OCI-LY3 (cell line): Measurements from ENCODE around the gene EHHADH.

Source experiments
- H2AFZ ChIP-seq: fragments of 200-600, 300-600 bp; shearing (Covaris generic); 2 replicates; pipeline ENCODE4 v1.6.0; 2014; ENCODE audit warnings: antibody characterized with exemption, low read depth, low read length
- H3K27ac ChIP-seq: fragments of 200-600, 300-600 bp; sonication (generic); 2 replicates; pipeline ENCODE4 v1.5.1; 2014; ENCODE audit warnings: mild to moderate bottlenecking, low read length, moderate library complexity, mixed read lengths
- H3K27me3 ChIP-seq: fragments of 200-600, 300-600 bp; sonication (generic); 2 replicates; pipeline ENCODE4 v1.6.1; 2014; ENCODE audit warnings: low read depth, low read length, mixed read lengths
- H3K36me3 ChIP-seq: fragments of 200-600, 300-600 bp; sonication (generic); replicated peaks from 2 replicates; pipeline ENCODE3; 2014; ENCODE audit warnings: low read depth, low read length, mixed read lengths
- H3K4me1 ChIP-seq: fragments of 300-600, 200-600 bp; sonication (generic); 2 replicates; pipeline ENCODE4 v1.6.1; 2014; ENCODE audit warnings: low read length, mixed read lengths
- H3K4me2 ChIP-seq: fragments of 200-600, 300-600 bp; sonication (generic); 2 replicates; pipeline ENCODE4 v1.6.1; 2014; ENCODE audit warnings: low read length, mixed read lengths
- H3K4me3 ChIP-seq: fragments of 300-600, 200-600 bp; sonication (generic); 2 replicates; pipeline ENCODE4 v1.5.1; 2014; ENCODE audit warnings: antibody characterized with exemption, mild to moderate bottlenecking, low read length, moderate library complexity
- H3K79me2 ChIP-seq: fragments of 300-600, 200-600 bp; shearing (Covaris generic); 2 replicates; pipeline ENCODE4 v1.6.1; 2014; ENCODE audit warnings: mild to moderate bottlenecking, low read length, mixed read lengths
- H3K9ac ChIP-seq: fragments of 300-600, 200-600 bp; shearing (Covaris generic); 2 replicates; pipeline ENCODE4 v1.6.0; 2014; ENCODE audit warnings: mild to moderate bottlenecking, low read length, moderate library complexity
- H3K9me3 ChIP-seq: fragments of 200-600, 300-600 bp; shearing (Covaris generic); 2 replicates; pipeline ENCODE4 v1.6.1; 2014; ENCODE audit warnings: low read length, mixed read lengths; ENCODE audit not compliant: insufficient read depth
- H4K20me1 ChIP-seq: fragments of 200-600, 300-600 bp; sonication (generic); 2 replicates; pipeline ENCODE4 v1.6.1; 2016; ENCODE audit warnings: low read length, mixed read lengths; ENCODE audit not compliant: insufficient read depth
- CTCF ChIP-seq: fragments of 200-600, 300-600 bp; sonication (generic); IDR thresholded peaks from 2 replicates; pipeline ENCODE4 v1.5.1; 2014; ENCODE audit warnings: antibody characterized with exemption, low read length, low read depth
- EZH2phosphoT487 ChIP-seq: fragments of 200-600 bp; shearing (Covaris generic); IDR thresholded peaks from 2 replicates; pipeline ENCODE4 v1.6.1; 2018; ENCODE audit warnings: antibody characterized with exemption, mixed run types, low read depth

Gene EHHADH

DNA sequence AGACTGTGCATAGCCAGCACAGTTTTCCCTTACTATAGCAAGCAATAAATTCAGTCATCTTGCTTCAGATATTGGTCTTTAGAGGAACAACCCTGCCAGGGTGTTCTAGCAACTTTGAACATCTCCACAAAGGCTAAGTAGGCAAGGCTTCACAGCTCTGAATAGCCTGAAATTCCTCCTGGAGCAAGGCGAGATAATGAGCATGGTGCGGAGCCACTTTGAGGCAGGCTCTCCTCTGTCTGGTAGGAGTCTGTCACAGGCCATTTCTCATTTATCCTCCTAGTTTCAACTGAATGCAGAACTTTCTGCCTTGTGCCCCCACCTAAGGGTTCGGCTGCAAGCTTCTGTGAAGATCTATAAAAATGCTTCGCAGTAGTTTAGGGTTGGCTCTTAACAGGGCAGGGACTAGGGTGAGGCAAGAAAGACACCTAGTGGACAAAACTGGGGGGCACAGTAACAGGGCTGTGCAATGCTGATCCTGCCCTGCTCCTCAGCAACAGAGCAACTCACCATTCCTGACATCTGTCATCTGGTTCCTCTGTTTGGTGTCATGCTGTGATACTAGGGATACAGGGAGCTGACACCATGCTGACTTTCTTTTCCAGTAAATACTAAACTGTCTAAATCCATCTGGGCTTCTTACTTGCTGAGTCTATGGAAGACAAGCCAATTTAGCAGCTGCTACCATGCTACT, 16.6 kb upstream of the EHHADH start:
- Histone ChIP-seq H3K4me1 (no peaks in the 10 kb centered on the region), H3K27me3 (peaks cover 20% of the 10 kb centered on the region), H3K4me3 (no peak overlapping the region), H2AFZ (no peak overlapping the region), H3K9me3 (no peaks in the 10 kb centered on the region), H3K27ac (no peak overlapping the region), H3K9ac (no peak overlapping the region), H3K79me2 (no peaks in the 10 kb centered on the region), H3K4me2 (no peak overlapping the region), H4K20me1 (no peaks in the 10 kb centered on the region), H3K36me3 (no peaks in the 10 kb centered on the region)
- TF ChIP-seq EZH2phosphoT487 (no peak), CTCF (peak; percentile 51)

- no peaks in the 10 kb centered on the region for H3K36me3 ChIP-seq
- no peak overlapping the region for H3K4me2 ChIP-seq
- TF ChIP-seq CTCF = no peak
- TF ChIP-seq EZH2phosphoT487 = no peak
- H3K27ac ChIP-seq = no peak overlapping the region
- H3K79me2 ChIP-seq = no peaks in the 10 kb centered on the region
- no peaks in the 10 kb centered on the region for H3K9me3 ChIP-seq
- no peak overlapping the region for H2AFZ ChIP-seq
- no peak overlapping the region for H3K9ac ChIP-seq
- peaks cover 20% of the 10 kb centered on the region for H3K27me3 ChIP-seq
- H4K20me1 ChIP-seq = no peaks in the 10 kb centered on the region
- H3K4me3 ChIP-seq = no peak overlapping the region
- H3K4me1 ChIP-seq = no peaks in the 10 kb centered on the region
Measured at GRCh38 chr3:185268194-185268962, 14.5 kb upstream of the EHHADH start.

DNA sequence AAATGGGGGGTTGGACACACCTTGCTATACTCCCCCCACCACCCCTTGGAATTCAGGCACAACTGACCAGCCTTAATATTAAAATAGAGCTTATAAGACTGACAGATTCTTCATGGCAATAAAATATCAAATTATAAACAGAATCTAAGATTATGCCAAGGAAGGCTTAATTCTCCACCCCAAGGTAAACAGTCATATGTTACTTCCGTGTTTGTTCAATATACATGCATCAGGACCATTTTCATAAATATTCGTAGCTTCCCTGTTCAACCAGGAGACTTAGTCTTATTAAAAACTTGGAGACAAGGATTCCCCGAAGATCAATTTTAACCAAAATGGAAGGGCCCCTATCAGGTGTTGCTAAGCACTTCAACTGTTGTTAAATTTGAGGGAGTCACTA, 13.3 kb upstream of the EHHADH start:
- Histone ChIP-seq H3K27ac (no peak overlapping the region), H3K36me3 (no peaks in the 10 kb centered on the region), H3K9ac (no peak overlapping the region), H3K4me3 (no peak overlapping the region), H3K27me3 (peaks cover 13% of the 10 kb centered on the region), H4K20me1 (no peaks in the 10 kb centered on the region), H3K4me1 (no peaks in the 10 kb centered on the region), H3K9me3 (no peaks in the 10 kb centered on the region), H3K4me2 (no peak overlapping the region), H3K79me2 (no peaks in the 10 kb centered on the region), H2AFZ (no peak overlapping the region)
- no peak for TF ChIP-seq EZH2phosphoT487
- TF ChIP-seq CTCF = no peak

DNA sequence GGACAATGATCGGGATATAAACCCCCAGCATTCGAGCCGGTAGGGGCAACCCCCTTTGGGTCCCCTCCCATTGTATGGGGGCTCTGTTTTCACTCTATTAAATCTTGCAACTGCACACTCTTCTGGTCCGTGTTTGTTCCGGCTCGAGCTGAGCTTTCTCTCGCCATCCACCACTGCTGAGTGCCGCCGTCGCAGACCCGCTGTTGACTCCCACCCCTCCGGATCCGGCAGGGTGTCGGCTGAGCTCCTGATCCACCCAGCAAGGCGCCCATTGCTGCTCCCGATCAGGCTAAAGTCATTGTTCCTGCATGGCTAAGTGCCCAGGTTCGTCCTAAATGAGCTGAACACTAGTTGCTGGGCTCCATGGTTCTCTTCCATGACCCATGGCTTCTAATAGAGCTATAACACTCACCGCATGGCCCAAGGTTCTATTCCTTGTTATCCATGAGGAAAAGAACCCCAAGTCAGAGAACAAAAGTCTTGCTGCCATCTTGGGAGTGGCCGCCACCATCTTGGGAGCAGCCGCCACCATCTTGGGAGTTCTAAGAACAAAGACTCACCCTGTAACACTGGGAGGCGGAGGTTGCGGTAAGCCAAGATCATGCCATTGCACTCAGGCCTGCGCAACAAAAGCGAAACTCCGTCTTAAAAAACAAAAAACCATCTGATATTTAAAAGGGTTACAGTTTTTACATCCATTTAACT, 11.2 kb upstream of the EHHADH start:
- H2AFZ ChIP-seq = no peak overlapping the region
- no peak overlapping the region for H3K4me2 ChIP-seq
- no peak overlapping the region for H3K9ac ChIP-seq
- no peaks in the 10 kb centered on the region for H3K36me3 ChIP-seq
- H3K27me3 ChIP-seq = 0 out of 2 replicates have a peak, but pooled peaks cover 4% of the 10 kb centered on the region
- H3K4me3 ChIP-seq = no peak overlapping the region
- TF ChIP-seq EZH2phosphoT487 = no peak
- TF ChIP-seq CTCF = no peak
- H4K20me1 ChIP-seq = no peaks in the 10 kb centered on the region
- no peaks in the 10 kb centered on the region for H3K79me2 ChIP-seq
- H3K27ac ChIP-seq = no peak overlapping the region
- peaks cover 3% of the 10 kb centered on the region; the same call in 1 of the 2 replicates for H3K4me1 ChIP-seq
- no peaks in the 10 kb centered on the region for H3K9me3 ChIP-seq
